Suprapubic skin (tissue), 4 donors: Measurements from ENCODE around the gene AGPAT1. TPM values are rescaled to one million over a fixed set of nuclear protein-coding genes. Genes with fewer than 3 reads are reported as not detected.
A peak's percentile ranks its signal among the peaks of the same experiment; 100 is the strongest.

Source experiments
- DNase-seq, 2 donors: peaks; one replicate each; pipeline ENCODE4 v3.0.0-alpha.2; 2019; ENCODE audit warnings: low spot score in 2 of 2
- H3K27ac ChIP-seq: fragments of 200-600 bp; sonication (generic); one replicate; pipeline ENCODE4 v1.5.1; 2019
- H3K27me3 ChIP-seq: fragments of 200-600 bp; sonication (generic); one replicate; pipeline ENCODE4 v1.5.1; 2019
- H3K36me3 ChIP-seq: fragments of 200-600 bp; sonication (generic); one replicate; pipeline ENCODE4 v1.5.1; 2019
- H3K4me1 ChIP-seq: fragments of 200-600 bp; sonication (generic); one replicate; pipeline ENCODE4 v1.5.1; 2019
- H3K4me3 ChIP-seq: fragments of 200-600 bp; sonication (generic); one replicate; pipeline ENCODE4 v1.5.1; 2019; ENCODE audit warnings: mild to moderate bottlenecking
- H3K9me3 ChIP-seq: fragments of 200-600 bp; sonication (generic); one replicate; pipeline ENCODE4 v1.5.1; 2019
- CTCF ChIP-seq, 2 donors: fragments of 200-600 bp in 1 of 2; fragments of 450-650 bp in 1 of 2; sonication (generic) in 1 of 2; IDR thresholded peaks; one replicate each; pipeline ENCODE4 v1.5.1; 2016 to 2019; ENCODE audit warnings: antibody characterized with exemption in 2 of 2, mild to moderate bottlenecking in 1 of 2, moderate library complexity in 1 of 2
- EP300 ChIP-seq: sonication (generic); formaldehyde crosslinking; IDR thresholded peaks from one replicate; pipeline ENCODE4 v1.6.1; 2017; ENCODE audit warnings: antibody characterized with exemption
- POLR2A ChIP-seq, 2 donors: fragments of 450-650 bp; IDR thresholded peaks; one replicate each; pipeline ENCODE4 v1.6.1; 2017; ENCODE audit warnings: antibody characterized with exemption in 2 of 2, mild to moderate bottlenecking in 2 of 2, moderate library complexity in 2 of 2
- POLR2AphosphoS5 ChIP-seq, 3 donors: sonication (generic); formaldehyde crosslinking; IDR thresholded peaks; one replicate each; pipeline ENCODE4 v1.6.1; 2017; ENCODE audit warnings: antibody characterized with exemption in 3 of 3
- WGBS: methylation state at CpG from one replicate; pipeline ENCODE4 v1.1.5; 2018; 5-methylcytosine and 5-hydroxymethylcytosine counted together
- total RNA-seq, 4 donors: library from RNA; depleted of rRNA; stranded (reverse); fragments of >200 nt; gene quantifications; one replicate each; pipeline ENCODE4 v1.1.0, GENCODE V29; 2016

AGPAT1 gene
- total RNA-seq, 4 donors from 2014 or later = 30.4 to 68.9 (median 42.6) TPM

GRCh38 chr6:32153564-32154513, 22.0 kb downstream of the AGPAT1 start, which contains the start of gene PPT2:
Gene PPT2, plus strand, starts transcription at chr6:32154141. Its CDS starts 454 bp downstream, at chr6:32154595.
- Histone ChIP-seq H3K27ac (peak within 1 kb of the TSS; percentile 88), H3K27me3 (no peaks in the 10 kb centered on the region), H3K4me1 (peaks cover 46% of the 10 kb centered on the region), H3K36me3 (peaks cover 29% of the 10 kb centered on the region), H3K4me3 (peak within 1 kb of the TSS; percentile 76), H3K9me3 (no peaks in the 10 kb centered on the region)
- TF ChIP-seq EP300 (no peak), CTCF (IDR thresholded peaks at IDR 0.05) (no peak), POLR2A (IDR thresholded peaks at IDR 0.05) (peak in 1 of 2 donors; percentile 24), POLR2AphosphoS5 (IDR thresholded peaks at IDR 0.05) (peak in 1 of 3 donors; percentile 74)
- DNase-seq = peak; percentile 95 to 96
- WGBS = under 1% methylated on average over 32 of the region's 52 CpGs

- Histone ChIP-seq H3K9me3 (no peaks in the 10 kb centered on the region), H3K4me1 (peaks cover 47% of the 10 kb centered on the region), H3K27me3 (no peaks in the 10 kb centered on the region), H3K36me3 (peaks cover 21% of the 10 kb centered on the region), H3K4me3 (peak overlapping the region; percentile 76), H3K27ac (peak overlapping the region; percentile 88)
- DNase-seq = peak in 1 of 2 donors; percentile 83
- WGBS = 17% methylated on average over 35 of the region's 35 CpGs
- TF ChIP-seq POLR2A (IDR thresholded peaks at IDR 0.05) (no peak), EP300 (no peak), POLR2AphosphoS5 (IDR thresholded peaks at IDR 0.05) (no peak), CTCF (IDR thresholded peaks at IDR 0.05) (no peak)
Observed at GRCh38 chr6:32152769-32153563, 22.9 kb downstream of the AGPAT1 start.

GRCh38 chr6:32151863-32152768, 23.8 kb downstream of the AGPAT1 start, which contains the start of gene PRRT1:
Gene PRRT1, minus strand, starts transcription at chr6:32151939. Its CDS starts 112 bp downstream, at chr6:32151827.
- Histone ChIP-seq H3K27ac (peak within 1 kb of the TSS; percentile 88), H3K36me3 (peaks cover 12% of the 10 kb centered on the region), H3K4me3 (peak within 1 kb of the TSS; percentile 76), H3K4me1 (peaks cover 47% of the 10 kb centered on the region), H3K27me3 (no peaks in the 10 kb centered on the region), H3K9me3 (no peaks in the 10 kb centered on the region)
- DNase-seq = no peak
- TF ChIP-seq POLR2AphosphoS5 (IDR thresholded peaks at IDR 0.05) (no peak), EP300 (no peak), CTCF (IDR thresholded peaks at IDR 0.05) (no peak), POLR2A (IDR thresholded peaks at IDR 0.05) (no peak)
- WGBS = 26% methylated on average over 11 of the region's 24 CpGs

GRCh38 chr6:32151181-32151862, 24.6 kb downstream of the AGPAT1 start:
- H3K9me3 ChIP-seq = no peaks in the 10 kb centered on the region
- no peaks in the 10 kb centered on the region for H3K27me3 ChIP-seq
- no peak overlapping the region for H3K27ac ChIP-seq
- no peak for DNase-seq
- peaks cover 6% of the 10 kb centered on the region for H3K36me3 ChIP-seq
- TF ChIP-seq POLR2A (IDR thresholded peaks at IDR 0.05) = no peak
- no peak for TF ChIP-seq CTCF (IDR thresholded peaks at IDR 0.05)
- TF ChIP-seq EP300 = no peak
- TF ChIP-seq POLR2AphosphoS5 (IDR thresholded peaks at IDR 0.05) = no peak
- H3K4me1 ChIP-seq = peaks cover 47% of the 10 kb centered on the region
- WGBS = 41% methylated on average over 8 of the region's 8 CpGs
- H3K4me3 ChIP-seq = peak overlapping the region; percentile 76
